D721Med (cell line): ENCODE data around the gene CDKN1B.

Source experiments
- DNase-seq: peaks from one replicate; pipeline ENCODE4 v3.0.0; 2011; ENCODE audit warnings: low spot score; ENCODE audit not compliant: insufficient read length
- FAIRE-seq: peaks from 2 replicates; lab custom pipeline; 2011; peaks lifted over from hg19 to GRCh38; lab: Jason Lieb, UNC
- CTCF ChIP-seq: IDR thresholded peaks from 2 replicates; pipeline ENCODE4 v1.5.1; 2012; ENCODE audit warnings: mild to moderate bottlenecking, control low read depth; ENCODE audit not compliant: insufficient read depth; ENCODE audit errors: missing control alignments

CDKN1B gene

DNA sequence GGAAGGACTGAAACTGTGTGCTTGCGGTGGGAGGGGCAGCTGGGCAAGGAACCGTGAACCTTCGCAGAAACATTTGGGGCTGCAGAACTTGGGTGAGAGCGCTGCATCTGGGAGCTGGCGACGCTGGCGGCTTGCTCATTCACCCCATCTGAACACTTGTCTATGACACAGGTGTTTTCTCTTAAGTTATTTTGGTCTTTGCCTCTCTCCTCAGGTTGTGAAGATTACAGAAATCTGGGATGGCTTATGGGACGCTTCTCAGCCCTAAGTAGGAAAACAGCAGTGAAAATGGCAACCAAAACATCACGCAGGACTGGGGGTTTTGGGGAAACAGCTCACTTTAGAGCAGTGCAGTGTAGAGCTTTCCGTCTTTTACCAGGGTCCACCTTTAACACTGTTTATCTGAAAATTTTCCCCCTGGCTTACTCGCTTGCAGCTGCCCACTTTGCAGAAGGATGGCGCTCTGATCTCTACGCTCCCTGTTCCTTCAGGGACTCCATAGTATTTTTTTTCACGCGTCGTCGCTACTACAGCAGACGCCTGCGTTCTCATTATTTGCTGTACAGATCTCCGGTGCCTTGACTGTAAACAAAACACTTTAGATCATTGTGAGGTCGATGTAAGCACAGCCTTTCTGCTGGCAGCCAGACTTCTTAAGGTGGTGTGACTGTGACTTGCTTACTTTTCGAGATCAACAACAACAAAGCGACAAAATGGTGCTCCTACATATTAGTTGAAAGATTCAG is 2.7 kb upstream of the CDKN1B start:
- peak; percentile 35 for TF ChIP-seq CTCF
- DNase-seq (no peak), FAIRE-seq (no peak)

DNA sequence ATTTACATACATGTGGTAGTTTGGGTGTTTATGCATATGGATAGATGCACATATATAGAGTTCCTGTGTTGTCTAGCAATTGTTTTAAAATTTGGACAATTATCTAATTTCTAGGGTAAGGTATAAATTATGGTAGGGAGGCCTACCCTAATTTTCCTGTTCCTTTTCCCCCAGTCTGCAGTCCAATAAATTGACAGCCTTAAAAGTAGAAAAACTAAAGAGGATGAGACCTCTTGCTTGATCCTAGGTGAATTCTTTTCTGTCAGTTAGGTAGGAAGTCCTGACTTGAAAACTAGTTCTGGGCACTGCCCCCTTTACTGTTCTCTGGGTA is 2.1 kb upstream of the CDKN1B start:
- no peak for DNase-seq

GRCh38 chr12:12715459-12716150 is 1.6 kb upstream of the CDKN1B start:
- FAIRE-seq (no peak), DNase-seq (no peak)
- TF ChIP-seq CTCF = no peak

More for the DNA sequence above, 2.1 kb upstream of the CDKN1B start:
- no peak for FAIRE-seq
- no peak for TF ChIP-seq CTCF

GRCh38 chr12:12716151-12716792 is 896 bp upstream of the CDKN1B start:
- FAIRE-seq (no peak), DNase-seq (no peak)

DNA sequence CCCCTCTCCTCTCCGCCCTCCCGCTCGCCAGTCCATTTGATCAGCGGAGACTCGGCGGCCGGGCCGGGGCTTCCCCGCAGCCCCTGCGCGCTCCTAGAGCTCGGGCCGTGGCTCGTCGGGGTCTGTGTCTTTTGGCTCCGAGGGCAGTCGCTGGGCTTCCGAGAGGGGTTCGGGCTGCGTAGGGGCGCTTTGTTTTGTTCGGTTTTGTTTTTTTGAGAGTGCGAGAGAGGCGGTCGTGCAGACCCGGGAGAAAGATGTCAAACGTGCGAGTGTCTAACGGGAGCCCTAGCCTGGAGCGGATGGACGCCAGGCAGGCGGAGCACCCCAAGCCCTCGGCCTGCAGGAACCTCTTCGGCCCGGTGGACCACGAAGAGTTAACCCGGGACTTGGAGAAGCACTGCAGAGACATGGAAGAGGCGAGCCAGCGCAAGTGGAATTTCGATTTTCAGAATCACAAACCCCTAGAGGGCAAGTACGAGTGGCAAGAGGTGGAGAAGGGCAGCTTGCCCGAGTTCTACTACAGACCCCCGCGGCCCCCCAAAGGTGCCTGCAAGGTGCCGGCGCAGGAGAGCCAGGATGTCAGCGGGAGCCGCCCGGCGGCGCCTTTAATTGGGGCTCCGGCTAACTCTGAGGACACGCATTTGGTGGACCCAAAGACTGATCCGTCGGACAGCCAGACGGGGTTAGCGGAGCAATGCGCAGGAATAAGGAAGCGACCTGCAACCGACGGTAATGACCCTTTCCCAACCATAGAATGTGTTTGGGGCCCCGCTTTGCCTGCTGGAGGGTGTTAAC is 615 bp downstream of the CDKN1B start:
- no peak for FAIRE-seq
- TF ChIP-seq CTCF = no peak
- DNase-seq = no peak

More at GRCh38 chr12:12716151-12716792, 896 bp upstream of the CDKN1B start:
- no peak for TF ChIP-seq CTCF

DNA sequence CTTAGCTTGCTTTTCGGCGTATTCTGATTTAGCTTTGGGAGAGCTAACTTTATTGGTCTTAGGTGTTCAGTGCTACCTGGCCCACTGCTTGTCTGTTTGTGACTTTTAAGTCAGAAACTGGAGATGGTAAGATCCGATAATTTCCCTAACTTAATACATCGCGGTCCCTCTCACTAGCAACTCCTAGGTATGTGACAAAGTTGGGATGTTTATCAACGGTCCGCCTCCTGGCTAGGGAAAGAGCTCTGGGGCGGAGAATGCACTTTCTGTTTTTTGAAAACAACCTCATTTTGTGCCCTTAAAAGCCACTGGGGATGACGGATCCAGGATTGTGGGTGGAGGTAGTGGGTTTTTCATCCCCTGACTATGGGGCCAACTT is 1.2 kb downstream of the CDKN1B start:
- DNase-seq (no peak), FAIRE-seq (no peak)
- TF ChIP-seq CTCF = no peak
